Colonic mucosa (tissue), 4 donors: ENCODE results near the gene EEFSEC. TPM values are rescaled to one million over a fixed set of nuclear protein-coding genes. Genes with fewer than 3 reads are reported as not detected.

Experiments used
- DNase-seq: peaks from one replicate; pipeline ENCODE4 v3.0.0-alpha.2; 2020
- H3K27ac ChIP-seq: fragments of 200-600 bp; one replicate; pipeline ENCODE4 v1.8.0; 2021
- H3K27me3 ChIP-seq: fragments of 200-600 bp; one replicate; pipeline ENCODE4 v1.8.0; 2021
- H3K36me3 ChIP-seq: fragments of 200-600 bp; one replicate; pipeline ENCODE4 v1.8.0; 2021
- H3K4me1 ChIP-seq: fragments of 200-600 bp; one replicate; pipeline ENCODE4 v1.8.0; 2021; ENCODE audit warnings: mild to moderate bottlenecking
- H3K4me3 ChIP-seq: fragments of 200-600 bp; one replicate; pipeline ENCODE4 v1.8.0; 2021
- H3K9ac ChIP-seq, 2 donors: one replicate each; pipeline ENCODE4 v1.7.0; 2013; ENCODE audit warnings: control low read depth in 2 of 2, low read depth in 2 of 2, low read length in 2 of 2
- H3K9me3 ChIP-seq: fragments of 200-600 bp; one replicate; pipeline ENCODE4 v1.8.0; 2021
- intact Hi-C: fragments of 100-400 bp; cut with DNase I; formaldehyde crosslinking; loops from one replicate; pipeline ENCODE4 v1.14.1; 2022
- total RNA-seq, 2 donors: library from RNA; stranded (reverse); fragmentation: NEBNext Ultra II Directional in 1 of 2; extraction: Animal tissue kit (Norgen Biotek cat#: 25700) in 1 of 2; gene quantifications; one replicate each; pipeline ENCODE4 v1.2.1, GENCODE V29; 2021
- TF ChIP-seq, protein P1 (sequence below): fragments of 200-600 bp; IDR thresholded peaks from one replicate; pipeline ENCODE4 v1.8.0; 2022; ENCODE audit warnings: antibody characterized with exemption, mild to moderate bottlenecking
- donor health status: healthy.
- donor health status: DM: no; HTN: no; CAD: no.
- donor health status: DM: no; HTN: no; CAD: no.

The EEFSEC gene
- total RNA-seq, 2 donors from 2014 or later, result 8.6 to 16.6 TPM

DNA sequence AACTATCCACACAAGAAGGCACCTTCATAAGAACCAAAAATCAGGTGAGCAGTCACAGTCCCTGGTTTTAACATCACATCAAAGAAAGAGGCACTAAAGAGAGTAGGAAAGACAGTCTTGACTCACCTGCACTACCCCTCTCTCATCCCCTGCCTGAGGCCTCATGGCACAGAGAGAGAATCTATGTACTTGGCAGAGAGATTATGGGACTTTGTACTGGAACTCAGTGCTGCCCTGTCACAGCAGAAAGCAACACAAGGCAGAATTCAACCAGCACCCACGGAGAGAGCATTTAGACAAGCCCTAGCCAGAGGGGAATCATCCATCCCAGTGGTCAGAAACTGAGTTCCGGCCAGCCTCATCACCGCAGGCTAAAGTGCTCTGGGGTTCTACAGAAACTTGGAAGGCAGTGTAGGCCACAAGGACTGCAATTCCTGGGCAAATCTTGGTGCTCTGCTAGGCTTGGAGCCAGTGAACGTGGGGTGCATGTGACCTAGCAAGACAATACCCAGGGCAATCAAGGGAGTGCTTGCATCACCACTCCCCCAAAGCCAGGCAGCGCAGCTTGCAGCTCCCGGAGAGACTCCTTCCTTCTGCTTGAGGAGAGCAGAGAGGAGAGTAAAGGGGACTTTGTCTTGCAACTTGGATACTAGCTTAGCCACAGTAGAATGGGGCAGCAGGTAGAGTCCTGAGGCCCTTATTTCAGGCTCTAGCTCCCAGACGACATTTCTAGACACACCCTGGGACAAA, 21.2 kb upstream of the EEFSEC start:
- no peak overlapping the region for H3K9ac ChIP-seq
- TF ChIP-seq, protein P1, sequence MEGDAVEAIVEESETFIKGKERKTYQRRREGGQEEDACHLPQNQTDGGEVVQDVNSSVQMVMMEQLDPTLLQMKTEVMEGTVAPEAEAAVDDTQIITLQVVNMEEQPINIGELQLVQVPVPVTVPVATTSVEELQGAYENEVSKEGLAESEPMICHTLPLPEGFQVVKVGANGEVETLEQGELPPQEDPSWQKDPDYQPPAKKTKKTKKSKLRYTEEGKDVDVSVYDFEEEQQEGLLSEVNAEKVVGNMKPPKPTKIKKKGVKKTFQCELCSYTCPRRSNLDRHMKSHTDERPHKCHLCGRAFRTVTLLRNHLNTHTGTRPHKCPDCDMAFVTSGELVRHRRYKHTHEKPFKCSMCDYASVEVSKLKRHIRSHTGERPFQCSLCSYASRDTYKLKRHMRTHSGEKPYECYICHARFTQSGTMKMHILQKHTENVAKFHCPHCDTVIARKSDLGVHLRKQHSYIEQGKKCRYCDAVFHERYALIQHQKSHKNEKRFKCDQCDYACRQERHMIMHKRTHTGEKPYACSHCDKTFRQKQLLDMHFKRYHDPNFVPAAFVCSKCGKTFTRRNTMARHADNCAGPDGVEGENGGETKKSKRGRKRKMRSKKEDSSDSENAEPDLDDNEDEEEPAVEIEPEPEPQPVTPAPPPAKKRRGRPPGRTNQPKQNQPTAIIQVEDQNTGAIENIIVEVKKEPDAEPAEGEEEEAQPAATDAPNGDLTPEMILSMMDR, result no peak
- H3K4me3 ChIP-seq, result no peak overlapping the region
- intact Hi-C loops, result no loop called here
- H3K27me3 ChIP-seq, result no peaks in the 10 kb centered on the region
- H3K4me1 ChIP-seq, result no peaks in the 10 kb centered on the region
- no peaks in the 10 kb centered on the region for H3K9me3 ChIP-seq
- no peaks in the 10 kb centered on the region for H3K36me3 ChIP-seq
- DNase-seq, result no peak
- H3K27ac ChIP-seq, result no peak overlapping the region

DNA sequence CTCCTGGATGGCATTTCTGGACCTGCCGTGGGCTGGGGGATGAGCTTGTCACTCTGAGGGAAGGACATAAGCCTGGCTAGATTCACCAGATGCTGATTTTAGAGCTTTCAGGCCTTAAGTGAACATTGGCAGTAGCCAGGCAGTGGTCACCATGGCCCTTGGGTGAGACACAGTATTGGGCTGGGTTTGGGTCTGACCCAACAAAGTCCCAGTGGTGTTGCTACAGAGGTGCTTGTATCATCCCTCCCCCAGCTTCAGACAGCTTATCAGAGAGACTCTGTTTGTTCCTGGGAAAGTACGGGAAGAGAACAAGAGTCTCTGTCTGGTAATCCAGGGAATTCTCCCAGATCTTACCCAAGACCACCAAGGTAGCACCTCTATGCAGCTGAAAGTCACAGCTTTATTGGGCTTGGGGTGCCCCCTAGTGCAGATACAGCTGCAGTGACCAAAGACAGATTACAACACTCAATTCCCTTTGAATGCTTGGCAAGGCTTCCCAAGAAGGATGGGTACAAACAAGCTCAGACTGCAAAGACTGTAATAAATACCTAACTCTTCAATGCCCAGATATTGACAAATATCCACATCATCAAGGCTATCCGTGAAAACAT, 19.9 kb upstream of the EEFSEC start:
- Histone ChIP-seq H3K4me3 (no peak overlapping the region), H3K9ac (no peak overlapping the region), H3K9me3 (no peaks in the 10 kb centered on the region), H3K4me1 (no peaks in the 10 kb centered on the region), H3K27me3 (no peaks in the 10 kb centered on the region), H3K36me3 (no peaks in the 10 kb centered on the region), H3K27ac (no peak overlapping the region)
- intact Hi-C loops, result no loop called here
- DNase-seq, result peak; percentile 36
- TF ChIP-seq, protein P1, result peak; percentile 59

DNA sequence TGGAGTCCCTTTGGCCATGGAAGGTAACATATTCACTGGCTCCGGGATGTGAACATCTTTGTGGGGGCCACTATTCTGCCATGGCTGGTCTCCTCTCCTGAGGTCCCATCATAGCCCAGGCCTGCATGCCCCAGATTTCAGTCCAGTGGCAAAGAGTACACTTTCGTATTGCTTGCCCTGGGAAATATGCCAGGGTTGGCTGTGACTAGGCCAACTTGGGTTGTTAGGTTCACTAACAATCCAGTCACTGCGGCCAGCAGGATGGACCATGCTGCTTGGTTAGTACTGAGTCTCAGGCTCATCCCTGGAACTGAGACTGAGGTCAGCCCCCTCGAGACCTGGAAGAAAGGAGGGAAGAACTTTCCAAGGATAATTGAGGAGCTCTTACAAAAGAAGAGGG, 9.8 kb upstream of the EEFSEC start:
- Histone ChIP-seq H3K9me3 (no peaks in the 10 kb centered on the region), H3K4me1 (no peaks in the 10 kb centered on the region), H3K27me3 (no peaks in the 10 kb centered on the region), H3K4me3 (no peak overlapping the region), H3K9ac (no peak overlapping the region), H3K27ac (no peak overlapping the region), H3K36me3 (no peaks in the 10 kb centered on the region)
- no peak for DNase-seq
- intact Hi-C loops, result no loop called here
- TF ChIP-seq, protein P1, result no peak

DNA sequence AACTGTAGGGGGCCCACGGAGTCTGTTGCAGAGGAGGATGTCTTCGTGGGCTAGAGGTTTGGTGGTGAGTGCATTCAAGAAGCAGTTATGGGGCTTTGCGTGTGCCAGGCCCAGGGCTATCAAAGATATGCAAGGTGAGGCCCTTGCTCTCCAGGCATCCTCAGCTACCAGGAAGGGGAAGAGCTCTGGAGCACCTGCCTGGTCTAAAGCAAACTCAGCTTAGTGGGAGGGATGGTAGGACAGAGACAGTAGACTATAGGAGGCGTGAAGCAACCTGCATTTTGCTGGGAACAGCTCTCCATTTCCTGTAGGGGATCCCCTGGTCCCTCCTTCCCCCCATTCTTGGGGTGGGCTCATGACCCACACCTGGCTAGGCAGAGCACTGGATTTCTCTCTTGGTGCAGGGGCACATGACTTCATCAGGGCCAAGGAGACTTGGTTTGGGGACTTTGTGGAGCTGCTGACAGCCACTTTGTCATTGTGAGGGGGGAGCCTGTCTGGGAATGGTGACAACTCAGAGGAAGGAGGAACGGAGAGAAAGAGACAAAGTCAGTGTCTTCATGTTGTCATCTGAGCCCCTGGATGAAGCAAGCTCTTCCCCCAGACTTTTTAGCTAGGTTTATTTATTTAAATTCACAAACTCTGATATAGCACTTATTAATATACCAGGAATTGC, 8.6 kb upstream of the EEFSEC start:
- Histone ChIP-seq H3K9ac (no peak overlapping the region), H3K4me1 (no peaks in the 10 kb centered on the region), H3K27ac (no peak overlapping the region), H3K27me3 (no peaks in the 10 kb centered on the region), H3K9me3 (no peaks in the 10 kb centered on the region), H3K4me3 (no peak overlapping the region), H3K36me3 (no peaks in the 10 kb centered on the region)
- intact Hi-C loops, result no loop called here
- TF ChIP-seq, protein P1, result no peak
- DNase-seq, result no peak

DNA sequence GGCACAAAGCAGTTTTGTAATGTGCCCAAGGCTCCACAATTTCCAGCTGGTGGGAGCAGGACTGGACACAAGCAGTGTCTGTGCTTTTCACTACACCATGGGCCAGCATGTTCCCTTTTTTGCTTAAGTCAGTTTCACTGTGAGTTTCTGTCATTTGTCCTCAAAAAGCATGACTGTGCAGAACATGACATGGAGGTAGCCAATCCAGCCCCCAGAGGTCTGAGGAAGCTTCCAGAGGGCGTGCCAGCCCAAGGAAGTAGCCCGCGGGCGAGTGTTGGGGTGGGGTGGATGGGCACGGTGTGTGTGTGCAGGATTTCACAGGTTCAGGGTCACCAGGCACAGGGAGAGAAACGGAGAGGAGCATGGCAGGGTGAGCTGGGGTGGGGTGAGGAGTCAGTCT, 8.0 kb upstream of the EEFSEC start:
- Histone ChIP-seq H3K9me3 (no peaks in the 10 kb centered on the region), H3K9ac (no peak overlapping the region), H3K4me3 (no peak overlapping the region), H3K27ac (no peak overlapping the region), H3K4me1 (no peaks in the 10 kb centered on the region), H3K27me3 (no peaks in the 10 kb centered on the region), H3K36me3 (no peaks in the 10 kb centered on the region)
- no peak for DNase-seq
- intact Hi-C loops, result no loop called here
- TF ChIP-seq, protein P1, result no peak
